OCI-LY7 (cell line): ENCODE data around the gene RSPH4A.

ENCODE experiments used
- CTCF ChIP-seq: fragments of 200-600 bp; sonication (generic); conservative IDR thresholded peaks from 2 replicates; pipeline ENCODE4 v1.5.1; 2014; ENCODE audit warnings: mild to moderate bottlenecking, antibody characterized with exemption, low read length, moderate library complexity, mixed read lengths
- EZH2phosphoT487 ChIP-seq: fragments of 200-600 bp; sonication (generic); IDR thresholded peaks from 2 replicates; pipeline ENCODE4 v1.6.1; 2018; ENCODE audit warnings: low read depth, borderline replicate concordance, mild to moderate bottlenecking, mixed run types, antibody characterized with exemption, low read length, moderate library complexity, mixed read lengths

DNA sequence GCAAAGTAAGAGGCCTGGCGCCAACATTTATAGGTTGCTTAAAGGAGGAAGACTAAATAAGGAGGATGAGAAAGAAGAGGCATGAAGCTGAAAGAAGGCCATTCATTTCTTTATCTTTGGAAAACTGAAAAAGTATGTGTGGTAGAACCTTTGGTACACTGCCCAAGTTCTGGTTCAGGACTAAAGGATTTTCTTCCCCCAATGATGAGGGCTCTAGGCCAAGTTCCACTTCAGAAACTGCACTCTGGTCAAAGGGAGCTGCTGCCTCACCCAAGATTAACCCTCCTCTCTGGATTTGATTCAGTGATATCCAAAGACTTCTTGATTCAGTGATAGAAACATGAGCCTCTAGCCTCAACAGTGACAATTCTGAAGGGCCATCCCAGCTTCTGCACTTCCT is 59.7 kb downstream of the RSPH4A start:
- TF ChIP-seq CTCF (no peak), EZH2phosphoT487 (no peak)
